ENCODE data around the gene SPEF1.

DNA sequence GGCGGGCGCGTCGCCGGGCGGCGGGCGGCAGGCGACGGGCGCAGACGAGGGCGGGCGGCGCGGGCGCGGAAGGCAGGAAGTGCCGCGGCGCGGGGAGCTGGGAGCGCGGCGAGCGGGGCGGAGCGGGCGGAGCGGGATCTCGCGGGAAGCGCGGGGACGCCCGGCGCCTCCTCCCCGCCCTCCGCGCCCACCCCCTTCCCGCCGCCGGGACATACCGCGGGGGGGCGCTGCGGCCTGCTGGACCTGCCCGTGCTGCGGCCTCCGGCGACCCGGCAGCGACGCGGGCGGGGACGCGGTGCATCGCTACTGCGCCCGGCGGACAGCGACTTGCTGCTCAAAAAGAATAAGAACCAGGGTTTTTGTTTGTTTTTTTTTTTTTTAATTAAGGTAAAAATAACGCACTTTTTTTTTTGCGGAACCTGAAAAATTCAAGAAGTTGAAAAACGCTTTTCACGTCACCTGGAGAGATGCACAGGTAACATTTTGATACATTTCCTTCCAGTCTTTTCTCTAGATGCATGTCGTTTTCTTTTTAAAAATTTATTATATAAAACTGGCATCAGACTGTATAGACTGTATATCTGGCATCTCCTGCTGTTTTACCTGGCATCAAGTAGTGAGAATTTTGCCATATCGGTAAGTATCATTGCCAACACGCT lies 5.5 kb upstream of the SPEF1 start, which contains the start of gene CENPB:
- TF ChIP-seq CTCF (IDR thresholded peaks at IDR 0.05 in 2 of 3, conservative IDR thresholded peaks at IDR 0.05 in 1 of 3; ENCODE audit: control insufficient read depth in 2 of 3, extremely low read depth in 1 of 3, insufficient read depth in 1 of 3, low read depth in 3 of 3, low read length in 3 of 3) (peak; percentile 70 to 86 (median 71)), POLR2A (IDR thresholded peaks at IDR 0.05; ENCODE audit: low read depth, low read length) (0 out of 2 replicates have a peak, but pooled peaks have one; percentile 54), IRF3 (IDR thresholded peaks at IDR 0.05) (no peak), ZZZ3 (IDR thresholded peaks at IDR 0.05; ENCODE audit: control insufficient read depth, insufficient read length, low read depth) (no peak)
